HL-60/S4 (cell line): ENCODE results near the gene GLRA3.
"Not testable (repeated sequence)": the region's sequence is repeated elsewhere in the genome, so short reads cannot be mapped to it uniquely, and the experiment has no call there.

Experiments used
- in situ Hi-C: fragments of 300-500 bp; cut with MboI; formaldehyde crosslinking; loops from 2 replicates; pipeline ENCODE4 v1.14.3; 2022; ENCODE audit warnings: low sequenced_read_pairs

Gene GLRA3

DNA sequence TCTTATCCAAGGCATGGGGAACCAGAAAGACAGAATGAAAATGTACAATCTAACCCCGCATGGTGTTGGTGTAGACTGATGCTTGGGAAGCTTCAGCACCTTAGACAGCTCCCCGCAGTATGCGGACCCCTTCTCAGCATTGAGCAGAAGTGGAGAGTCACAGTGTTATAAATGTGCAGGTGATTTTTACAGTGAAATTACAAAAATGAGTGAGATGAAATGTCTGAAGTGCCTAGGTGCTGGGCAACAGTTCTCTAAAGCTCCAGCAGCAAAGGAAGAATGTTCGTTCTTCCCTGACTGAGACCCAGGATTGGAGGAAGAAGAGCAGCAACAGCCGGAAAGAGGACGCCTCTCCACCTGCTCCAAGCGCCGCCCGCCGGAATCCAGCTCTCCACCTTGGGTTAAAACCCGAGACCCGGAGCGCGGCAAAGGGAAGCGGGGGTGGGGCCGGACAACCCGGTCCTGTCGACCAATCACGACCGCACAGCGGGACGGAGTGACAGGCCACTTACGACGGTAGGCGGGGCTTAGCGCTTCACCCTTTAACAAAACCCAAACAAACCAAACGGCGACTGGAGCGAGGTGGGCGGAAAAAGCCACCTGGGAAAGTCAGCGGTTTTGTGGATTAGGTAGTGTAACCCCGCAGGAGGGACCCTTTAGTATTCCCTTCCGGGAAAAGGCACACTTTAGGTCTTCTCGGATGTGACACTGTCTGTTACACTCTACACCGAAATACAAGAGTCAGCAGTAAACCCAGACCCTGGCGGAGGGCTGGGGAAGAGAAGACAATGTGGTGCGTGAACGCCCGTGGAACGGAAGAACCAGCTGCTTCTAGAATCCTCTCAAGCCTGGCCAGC is at the start of gene GLRA3:
Gene GLRA3, minus strand, starts transcription at position 403 of the 857 bp plus-strand sequence. CDS start 436 bp downstream, outside the sequence.
- in situ Hi-C loops, result no loop called here

GRCh38 chr4:174874898-174875297 is 45.9 kb upstream of the GLRA3 start:
- in situ Hi-C loops, result no loop called here

DNA sequence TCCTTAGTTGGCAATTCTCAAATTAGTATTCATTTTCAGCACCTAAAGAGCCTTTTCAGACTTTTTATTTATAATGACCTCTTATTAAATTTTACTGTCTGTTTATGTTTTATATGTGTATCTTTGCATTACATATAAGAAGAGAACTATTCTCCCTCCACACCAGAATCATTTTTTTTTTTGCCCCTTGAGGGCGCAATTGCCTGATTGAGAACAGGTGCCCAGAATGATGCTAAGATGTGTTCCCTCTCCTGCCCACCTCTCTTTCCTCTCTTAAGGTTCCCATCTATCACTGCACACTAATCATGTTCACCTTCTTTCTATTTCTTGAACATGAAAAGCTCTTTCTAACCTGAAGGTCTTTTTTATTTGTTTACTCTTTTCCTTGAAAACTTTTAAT is 44.9 kb upstream of the GLRA3 start:
- in situ Hi-C loops, result no loop called here

DNA sequence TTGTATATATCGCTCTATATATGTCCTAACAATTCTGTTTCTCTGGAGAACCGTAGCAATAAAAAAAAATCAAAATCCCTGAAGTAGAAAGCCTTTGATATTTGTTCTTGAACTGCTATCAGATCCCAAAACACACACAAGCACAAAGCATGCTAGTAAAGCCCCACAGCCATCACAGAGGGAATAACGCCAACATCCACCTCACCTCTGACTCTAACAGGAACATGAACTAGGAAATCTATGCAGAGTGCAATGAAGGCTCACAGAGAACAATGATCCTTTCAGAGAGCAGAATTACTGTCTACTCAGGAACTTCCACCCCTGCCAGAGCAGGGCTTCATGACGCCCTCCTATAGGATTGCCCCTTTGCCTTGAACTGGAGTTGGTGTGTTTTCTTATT is 44.1 kb upstream of the GLRA3 start:
- in situ Hi-C loops, result not testable (repeated sequence)

- in situ Hi-C loops, result no loop called here
These were observed 42.4 kb upstream of the GLRA3 start for GRCh38 chr4:174871407-174871806.

DNA sequence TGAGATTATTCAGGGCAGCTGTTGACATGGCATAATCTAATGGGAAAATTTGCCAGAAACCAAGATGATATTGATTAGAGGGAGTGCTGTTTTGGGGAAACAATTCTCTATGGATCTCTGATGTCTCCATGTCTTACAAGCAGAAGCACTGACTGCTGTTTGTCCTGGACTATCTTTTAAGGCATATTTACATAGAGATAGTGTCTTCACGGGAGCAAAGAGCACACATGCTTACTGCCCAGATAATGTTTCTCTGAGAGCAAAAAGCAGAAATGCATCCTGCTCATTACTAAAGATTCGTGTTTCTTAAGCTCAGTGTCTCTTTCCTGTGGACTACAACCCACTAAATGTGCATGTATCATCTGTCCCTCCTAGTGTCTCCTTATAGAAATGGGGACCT is 41.3 kb upstream of the GLRA3 start:
- in situ Hi-C loops, result no loop called here

- in situ Hi-C loops, result no loop called here
These were observed 40.3 kb upstream of the GLRA3 start for GRCh38 chr4:174869339-174869738.

- in situ Hi-C loops, result no loop called here
These were observed 38.9 kb upstream of the GLRA3 start for GRCh38 chr4:174867903-174868302.

DNA sequence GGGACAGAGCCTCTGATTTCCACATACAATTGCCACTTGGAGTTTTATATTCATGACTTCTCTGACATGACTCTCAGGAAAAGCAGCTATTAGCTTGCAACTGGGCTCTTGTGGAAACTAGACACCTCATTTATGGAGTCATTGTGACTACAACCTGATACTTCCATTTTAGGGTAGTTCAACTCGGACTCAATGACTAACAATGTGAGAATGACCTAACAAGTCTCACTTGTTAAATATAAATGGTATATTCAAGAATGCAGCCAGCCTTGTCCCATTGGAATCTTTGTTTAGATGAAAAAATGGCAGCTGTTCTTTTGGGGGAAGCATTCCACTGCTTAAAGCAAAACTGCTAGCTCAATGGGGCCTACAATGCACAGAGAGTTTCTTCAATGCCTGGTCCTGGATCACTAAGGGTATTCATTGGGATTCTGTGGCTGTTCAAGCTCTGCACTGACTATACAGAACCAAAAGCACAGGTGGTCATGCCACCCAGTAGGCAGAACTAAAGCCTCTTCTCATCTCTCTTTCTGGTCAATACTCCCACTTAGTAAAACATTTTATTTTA is 36.5 kb upstream of the GLRA3 start:
- in situ Hi-C loops, result no loop called here

DNA sequence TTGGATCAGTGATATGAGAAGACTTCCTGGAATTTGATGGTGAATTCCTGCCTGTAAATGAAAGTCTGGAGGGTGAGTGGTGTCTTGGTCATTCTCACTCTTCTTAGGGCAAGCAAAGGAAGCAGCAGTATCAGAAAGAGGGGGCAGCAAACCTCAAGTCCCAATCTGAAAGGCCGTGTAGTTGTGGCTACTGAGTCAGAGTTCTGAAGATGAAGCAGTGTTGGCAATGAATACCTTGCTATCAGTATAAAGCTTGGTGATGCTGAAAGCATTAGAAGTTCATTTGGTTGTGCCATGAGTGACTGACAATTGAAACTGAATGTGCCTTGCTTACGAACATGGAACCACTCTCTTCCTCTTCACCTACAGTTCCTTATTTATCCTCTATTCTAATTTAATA is 35.0 kb upstream of the GLRA3 start:
- in situ Hi-C loops, result no loop called here

DNA sequence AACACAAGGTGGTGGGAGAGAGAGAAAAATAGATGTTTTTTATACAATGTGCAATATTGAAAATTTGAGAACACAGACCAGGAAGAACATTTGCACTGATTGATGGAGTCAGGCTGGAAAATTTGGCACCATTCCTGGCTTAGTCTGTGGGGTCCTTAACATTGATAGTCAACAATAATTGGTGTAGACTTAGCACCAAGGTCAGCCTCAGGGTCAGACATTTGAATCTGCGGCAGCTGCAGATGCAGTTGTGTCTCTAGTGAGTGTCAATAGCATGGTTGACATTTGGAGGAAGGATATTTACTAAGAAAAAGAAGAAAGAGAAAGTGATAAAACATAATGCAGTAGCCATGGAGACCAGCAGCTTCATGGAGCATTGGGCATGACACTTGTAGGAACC is 31.5 kb upstream of the GLRA3 start:
- in situ Hi-C loops, result no loop called here

GRCh38 chr4:174859904-174860303 is 30.9 kb upstream of the GLRA3 start:
- in situ Hi-C loops, result no loop called here

DNA sequence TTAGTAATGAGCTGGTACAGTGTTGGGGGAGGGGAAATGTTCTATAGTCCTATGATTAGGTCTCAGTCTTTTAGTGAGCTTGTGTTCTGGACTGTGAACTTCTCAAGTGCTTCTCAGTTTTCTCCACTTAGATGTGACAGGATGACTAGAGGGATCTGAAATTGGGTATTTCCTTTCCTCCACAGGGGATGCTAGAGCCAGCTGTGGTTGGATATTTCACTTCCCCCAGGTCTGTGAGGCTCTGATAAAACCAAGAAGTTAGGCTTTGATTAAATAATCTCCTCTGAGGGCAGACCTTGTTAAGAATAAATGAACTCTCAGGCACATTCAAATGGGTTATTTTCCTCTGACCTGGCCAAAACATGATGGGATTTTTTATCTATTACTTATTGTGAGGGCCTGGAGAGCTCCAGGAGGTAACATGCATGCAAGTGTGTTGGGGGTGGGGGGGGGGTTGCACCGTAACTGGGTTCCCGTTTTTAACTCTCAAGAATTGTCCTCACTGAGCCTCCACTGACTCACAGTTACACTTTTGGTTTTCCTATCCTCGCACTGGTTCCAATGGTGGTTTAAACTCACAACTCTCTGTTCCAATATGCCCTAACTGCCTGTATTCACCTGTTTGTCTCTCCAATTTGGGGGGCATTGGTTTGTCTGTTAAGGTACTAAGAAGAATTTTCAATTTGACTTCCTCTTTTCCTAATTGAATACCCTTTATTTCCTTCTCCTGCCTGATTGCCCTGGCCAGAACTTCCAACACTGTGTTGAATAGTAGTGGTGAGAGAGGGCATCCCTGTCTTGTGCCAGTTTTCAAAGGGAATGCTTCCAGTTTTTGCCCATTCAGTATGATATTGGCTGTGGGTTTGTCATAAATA is 28.1 kb upstream of the GLRA3 start:
- in situ Hi-C loops, result no loop called here

- in situ Hi-C loops, result no loop called here
These were observed 26.0 kb upstream of the GLRA3 start for GRCh38 chr4:174855050-174855449.

- in situ Hi-C loops, result no loop called here
These were observed 24.6 kb upstream of the GLRA3 start for GRCh38 chr4:174853629-174854028.

GRCh38 chr4:174848596-174848995 is 19.5 kb upstream of the GLRA3 start:
- in situ Hi-C loops, result no loop called here

DNA sequence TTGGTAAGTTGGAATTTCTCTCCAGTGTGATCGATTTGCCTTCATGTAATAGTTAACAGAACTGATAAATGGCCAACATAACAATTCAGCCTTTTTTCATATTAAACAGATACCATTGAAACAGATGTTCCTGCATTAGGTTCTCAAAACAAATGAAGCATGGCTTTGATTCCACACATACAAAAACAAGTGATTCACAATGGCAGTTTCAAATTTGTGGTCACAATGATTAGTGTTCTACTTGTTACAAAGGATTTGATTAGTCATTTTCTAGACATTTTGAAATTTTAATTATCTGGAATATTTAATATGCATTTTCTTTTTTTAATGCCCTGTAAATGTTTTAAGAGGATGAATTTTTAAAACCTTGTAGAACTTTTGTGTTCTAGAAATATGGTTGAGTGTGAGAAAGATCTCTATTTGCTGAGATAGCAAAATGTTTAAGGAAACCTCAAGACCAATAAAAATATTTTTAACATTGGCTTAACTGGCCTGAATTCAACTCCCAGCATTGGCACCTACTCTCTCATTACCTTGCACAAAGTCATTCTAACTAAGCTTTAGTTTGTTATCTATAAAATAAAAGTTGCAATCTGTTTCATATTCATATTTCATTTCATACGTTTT is 18.9 kb upstream of the GLRA3 start:
- in situ Hi-C loops, result no loop called here

GRCh38 chr4:174835536-174835935 is 6.5 kb upstream of the GLRA3 start:
- in situ Hi-C loops, result no loop called here

- in situ Hi-C loops, result no loop called here
These were observed 5.4 kb upstream of the GLRA3 start for GRCh38 chr4:174834477-174834876.

DNA sequence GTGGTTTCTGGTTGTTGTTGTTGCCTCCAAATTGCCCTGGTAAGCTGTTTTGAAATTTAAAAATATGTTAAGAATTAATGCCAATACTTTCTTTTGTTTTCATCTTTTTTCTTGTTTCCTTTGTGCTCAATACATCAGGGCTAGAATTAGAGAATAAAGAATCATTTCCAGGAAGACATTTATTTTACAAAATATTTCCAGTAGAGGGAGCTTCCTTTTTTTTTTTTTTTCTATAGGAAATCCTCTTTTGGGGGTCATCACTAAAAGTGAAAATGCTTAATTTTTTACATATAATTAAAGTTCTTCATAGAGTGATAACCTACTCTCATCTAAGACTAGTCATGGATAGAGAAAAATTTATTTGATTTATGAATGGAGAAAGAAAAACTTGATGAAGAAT is 2.4 kb downstream of the GLRA3 start:
- in situ Hi-C loops, result no loop called here

GRCh38 chr4:174815282-174815681 is 13.8 kb downstream of the GLRA3 start:
- in situ Hi-C loops, result no loop called here
